Stimulated activated naive CD4-positive, alpha-beta T cell (primary cell): ENCODE measurements around the gene VASH2.

Source experiments
- DNase-seq, 6 experiments: peaks; one replicate each; lab custom pipeline; 2025; lab: John Stamatoyannopoulos, UW

VASH2 gene

DNA sequence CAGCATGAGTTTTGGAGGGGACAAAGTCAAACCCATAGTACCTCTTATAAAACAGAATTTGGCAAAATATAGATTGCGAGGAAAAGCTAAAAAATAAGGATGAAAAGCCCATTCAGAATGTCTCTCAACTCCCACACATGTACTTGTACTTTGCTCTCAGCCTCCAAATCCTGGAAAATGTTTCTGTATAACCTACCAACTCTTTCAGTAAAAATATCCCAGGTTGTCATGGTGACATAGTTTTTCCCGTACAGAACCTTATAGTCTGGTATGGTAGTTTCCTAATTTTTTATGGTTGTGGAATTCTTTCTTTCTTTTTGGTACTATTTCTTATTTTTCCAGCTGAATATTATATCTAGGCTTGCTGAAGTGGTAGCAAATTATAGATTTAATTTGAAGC, 85.2 kb downstream of the VASH2 start:
- DNase-seq, result no peak
